Spinal cord (tissue), 10 donors: Measurements from ENCODE around the gene SHISA4. TPM values are rescaled to one million over a fixed set of nuclear protein-coding genes. Genes with fewer than 3 reads are reported as not detected.
"Not testable (repeated sequence)": the region's sequence is repeated elsewhere in the genome, so short reads cannot be mapped to it uniquely, and the experiment has no call there.

Experiments
- DNase-seq, 6 donors: peaks; one replicate each; pipeline versions ENCODE4 v3.0.0 to v3.0.0-alpha.2; 2013 to 2015; ENCODE audit warnings: low spot score in 6 of 6, low read depth in 4 of 6
- H3K27ac ChIP-seq: one replicate; pipeline ENCODE4 v1.5.1; 2013; ENCODE audit warnings: low read depth, low read length, control low read depth
- H3K27me3 ChIP-seq: one replicate; pipeline ENCODE4 v1.6.1; 2013; ENCODE audit warnings: low read length; ENCODE audit not compliant: control insufficient read depth, insufficient read depth
- H3K36me3 ChIP-seq: one replicate; pipeline ENCODE4 v1.6.1; 2013; ENCODE audit warnings: low read length; ENCODE audit not compliant: control insufficient read depth, insufficient read depth
- H3K4me1 ChIP-seq: one replicate; pipeline ENCODE4 v1.6.1; 2013; ENCODE audit warnings: low read length; ENCODE audit not compliant: control insufficient read depth, insufficient read depth
- H3K4me3 ChIP-seq: one replicate; pipeline ENCODE4 v1.5.1; 2013; ENCODE audit warnings: low read depth, low read length, control low read depth
- H3K9me3 ChIP-seq: one replicate; pipeline ENCODE4 v1.6.1; 2013; ENCODE audit warnings: low read length; ENCODE audit not compliant: control insufficient read depth, insufficient read depth
- WGBS: methylation state at CpG from one replicate; pipeline ENCODE4 v1.1.5; 2013; ENCODE audit warnings: missing lambda C conversion rate; ENCODE audit not compliant: insufficient coverage; 5-methylcytosine and 5-hydroxymethylcytosine counted together
- polyA plus RNA-seq, 2 donors: library from polyadenylated mRNA; unstranded; fragments of 120-200 nt; gene quantifications; one replicate each; pipeline ENCODE4 v1.2.1, GENCODE V29; 2013; ENCODE audit not compliant: insufficient read length in 2 of 2
- small RNA-seq: library from RNA; depleted of rRNA; stranded (forward); fragments of <200 nt; gene quantifications from one replicate; pipeline ENCODE3, GENCODE V24; 2014; ENCODE audit warnings: low replicate concordance
- total RNA-seq, 2 donors: library from RNA; depleted of rRNA in 1 of 2; stranded (reverse); fragments of 120-200 nt in 1 of 2; fragments of >200 nt in 1 of 2; gene quantifications; one replicate each; pipeline versions ENCODE4 v1.2.3 to v1.2.4, GENCODE V29; 2013 to 2014
- donor health status: healthy.

SHISA4 gene
- total and polyA plus RNA-seq, 4 donors, result 53.2 to 198 (median 128) TPM

DNA sequence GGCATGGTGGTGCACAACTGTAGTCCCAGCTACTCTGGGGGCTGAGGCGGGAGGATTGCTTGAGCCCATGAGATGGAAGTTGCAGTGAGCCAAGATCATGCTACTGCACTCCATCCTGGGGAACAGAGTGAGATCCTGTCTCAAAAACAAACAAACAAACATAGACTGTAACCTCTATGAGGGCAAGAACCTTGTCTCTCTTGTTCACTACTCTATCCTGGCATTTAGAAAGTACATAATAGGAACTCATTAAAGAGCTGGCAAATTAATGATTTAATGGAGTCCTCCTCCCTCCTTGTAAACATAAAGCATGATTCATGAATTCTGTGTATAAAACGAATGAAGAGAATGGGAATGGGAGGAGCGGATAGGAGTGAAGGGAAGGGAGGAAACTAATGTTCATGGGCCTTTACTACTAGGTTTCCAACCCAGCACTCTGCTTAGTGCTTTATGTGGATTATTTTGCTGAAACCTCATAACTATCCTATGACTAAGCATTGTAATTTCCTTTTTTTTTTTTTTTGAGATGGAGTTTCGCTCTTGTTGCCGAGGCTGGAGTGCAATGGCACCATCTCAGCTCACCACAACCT lies 49.0 kb downstream of the SHISA4 start:
- DNase-seq, result no peak
- no peaks in the 10 kb centered on the region for H3K9me3 ChIP-seq
- H3K27me3 ChIP-seq, result no peaks in the 10 kb centered on the region
- no peaks in the 10 kb centered on the region for H3K36me3 ChIP-seq
- H3K4me3 ChIP-seq, result no peak overlapping the region
- WGBS, result no CpG with 5 or more reads among the region's 5 CpGs
- no peak overlapping the region for H3K27ac ChIP-seq
- H3K4me1 ChIP-seq, result peaks cover 8% of the 10 kb centered on the region

DNA sequence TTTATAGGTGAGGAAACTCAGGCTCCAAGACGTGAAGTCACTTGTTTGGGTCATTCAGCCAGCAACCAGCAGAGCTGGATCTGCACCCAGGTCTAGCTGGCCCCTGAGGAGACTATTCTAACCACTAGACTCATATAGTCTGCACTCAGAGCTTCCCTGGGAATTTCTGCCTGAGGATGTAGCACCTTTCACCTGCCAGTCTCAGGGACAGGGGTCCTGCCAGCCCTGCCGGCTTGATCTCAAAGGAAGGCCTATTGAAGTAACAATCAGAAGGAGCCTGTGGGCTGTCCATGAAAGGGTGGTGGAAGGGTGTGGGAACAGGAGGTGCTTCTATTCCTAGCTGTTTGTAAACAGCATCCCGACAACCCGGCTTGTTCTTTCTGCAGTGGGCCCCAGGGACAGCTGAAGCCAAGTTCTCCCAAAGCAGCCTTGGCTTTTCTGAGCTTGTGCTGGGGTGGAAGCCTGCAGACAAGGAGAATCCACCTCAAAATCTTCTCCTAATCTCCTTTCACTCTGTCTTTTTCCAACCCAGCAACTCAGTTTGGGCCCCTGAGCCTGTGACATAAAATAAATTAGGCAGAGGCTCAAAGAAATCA lies 49.8 kb downstream of the SHISA4 start:
- Histone ChIP-seq H3K27me3 (no peaks in the 10 kb centered on the region), H3K4me1 (peaks cover 8% of the 10 kb centered on the region), H3K36me3 (no peaks in the 10 kb centered on the region), H3K9me3 (no peaks in the 10 kb centered on the region), H3K27ac (no peak overlapping the region), H3K4me3 (no peak overlapping the region)
- no peak for DNase-seq
- 27% methylated on average over 4 of the region's 4 CpGs for WGBS

DNA sequence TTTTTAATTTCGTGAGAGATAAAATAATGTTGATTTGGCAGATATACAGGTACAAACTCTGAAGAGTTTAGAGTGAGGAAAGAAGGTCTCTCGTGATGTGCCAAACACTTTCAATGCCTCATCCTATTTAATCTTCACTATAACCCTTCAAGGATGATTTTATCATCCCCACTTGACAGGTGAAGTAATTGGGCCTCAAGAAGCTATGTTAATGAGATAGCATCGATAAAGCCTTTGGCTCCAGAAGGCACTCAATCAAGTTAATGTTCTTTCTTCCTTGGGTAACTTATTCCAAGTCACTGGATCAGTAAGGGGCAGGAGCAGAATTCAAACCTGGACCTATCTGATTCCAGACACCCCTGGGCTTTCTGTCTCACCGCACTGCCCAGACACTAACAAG lies 50.5 kb downstream of the SHISA4 start:
- no peak overlapping the region for H3K27ac ChIP-seq
- H3K36me3 ChIP-seq, result no peaks in the 10 kb centered on the region
- WGBS, result 13% methylated on average over 1 of the region's 4 CpGs
- no peak overlapping the region for H3K4me3 ChIP-seq
- no peaks in the 10 kb centered on the region for H3K27me3 ChIP-seq
- peaks cover 8% of the 10 kb centered on the region for H3K4me1 ChIP-seq
- DNase-seq, result peak in 1 of 6 donors; percentile 55
- no peaks in the 10 kb centered on the region for H3K9me3 ChIP-seq

DNA sequence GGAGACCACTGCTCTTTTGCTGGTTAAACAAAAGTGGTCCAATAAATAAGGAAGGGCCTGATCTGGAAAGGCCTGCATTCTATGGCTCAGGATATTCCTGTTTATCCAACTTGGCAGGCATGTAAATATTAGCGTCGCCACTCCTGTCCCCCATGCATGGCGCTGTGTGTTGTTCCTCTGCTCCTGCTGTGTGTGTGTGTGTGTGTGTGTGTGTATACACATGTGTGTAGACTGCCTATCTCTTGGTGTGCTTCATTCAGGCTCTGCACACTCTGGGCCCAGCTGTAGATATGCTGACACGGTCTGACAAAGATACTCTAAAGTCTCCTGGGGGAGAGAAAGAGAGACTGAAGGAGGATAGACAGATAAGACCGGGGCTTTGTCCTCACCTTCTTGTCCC lies 50.9 kb downstream of the SHISA4 start:
- Histone ChIP-seq H3K9me3 (no peaks in the 10 kb centered on the region), H3K4me1 (peaks cover 8% of the 10 kb centered on the region), H3K4me3 (no peak overlapping the region), H3K36me3 (no peaks in the 10 kb centered on the region), H3K27me3 (no peaks in the 10 kb centered on the region), H3K27ac (no peak overlapping the region)
- WGBS, result 77% methylated on average over 3 of the region's 5 CpGs
- DNase-seq, result no peak

DNA sequence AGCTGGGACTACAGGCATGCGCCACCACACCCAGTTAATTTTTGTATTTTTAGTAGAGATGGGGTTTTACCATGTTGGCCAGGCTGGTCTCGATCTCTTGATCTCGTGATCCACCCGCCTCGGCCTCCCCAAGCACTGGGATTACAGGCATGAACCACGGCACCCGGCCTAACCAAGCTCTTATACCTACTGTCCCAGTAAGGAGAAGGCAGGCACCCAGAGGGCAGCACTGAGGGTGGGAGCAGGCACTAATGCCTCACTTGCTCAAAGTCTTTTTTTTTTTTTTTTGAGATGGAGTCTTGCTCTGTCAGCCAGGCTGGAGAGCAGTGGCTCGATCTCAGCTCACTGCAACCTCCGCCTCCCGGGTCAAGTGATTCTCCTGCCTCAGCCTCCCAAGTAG lies 51.6 kb downstream of the SHISA4 start:
- not testable (repeated sequence) for H3K4me3 ChIP-seq, H3K9me3 ChIP-seq, H3K27me3 ChIP-seq, H3K4me1 ChIP-seq, DNase-seq, H3K36me3 ChIP-seq, H3K27ac ChIP-seq
- WGBS, result 93% methylated on average over 8 of the region's 10 CpGs

DNA sequence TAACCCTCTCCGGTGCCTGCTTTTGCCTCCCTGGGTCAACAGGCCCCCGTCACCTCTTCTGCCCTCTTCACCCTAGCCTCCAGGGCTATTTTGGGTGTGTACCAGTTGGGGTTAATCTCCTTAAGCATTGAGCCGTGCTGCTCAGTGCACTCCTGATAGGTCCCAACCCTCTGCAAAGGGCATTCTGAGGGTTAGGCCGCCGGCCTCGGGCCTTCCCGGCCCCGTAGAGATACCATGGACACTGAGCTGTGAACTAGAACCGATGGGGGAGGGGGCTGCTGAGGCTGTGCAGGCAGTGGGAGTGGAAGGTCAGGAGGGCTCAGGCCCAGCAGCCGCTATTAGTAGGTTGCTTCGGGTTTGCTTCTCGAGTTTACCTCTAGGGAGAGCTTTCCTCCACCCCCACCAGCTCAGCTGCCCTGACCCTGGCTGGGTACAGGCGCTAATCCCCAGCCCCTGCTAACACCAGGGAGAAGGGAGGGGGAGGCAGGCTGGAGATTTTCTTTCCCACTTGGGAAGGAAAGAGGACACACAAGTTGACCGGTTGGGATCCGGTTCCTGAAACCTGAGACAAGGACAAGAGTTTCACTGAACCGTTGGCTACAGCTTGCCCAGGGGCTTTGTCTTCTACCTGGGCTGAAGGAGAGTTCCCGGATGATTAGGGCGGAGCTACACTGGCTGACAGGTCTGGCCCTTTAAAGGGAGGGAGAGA lies 52.9 kb downstream of the SHISA4 start:
- no peak for DNase-seq
- Histone ChIP-seq H3K9me3 (no peaks in the 10 kb centered on the region), H3K27me3 (peaks cover 6% of the 10 kb centered on the region), H3K4me1 (peaks cover 17% of the 10 kb centered on the region), H3K27ac (no peak overlapping the region), H3K4me3 (no peak overlapping the region), H3K36me3 (no peaks in the 10 kb centered on the region)
- WGBS, result 26% methylated on average over 9 of the region's 18 CpGs

DNA sequence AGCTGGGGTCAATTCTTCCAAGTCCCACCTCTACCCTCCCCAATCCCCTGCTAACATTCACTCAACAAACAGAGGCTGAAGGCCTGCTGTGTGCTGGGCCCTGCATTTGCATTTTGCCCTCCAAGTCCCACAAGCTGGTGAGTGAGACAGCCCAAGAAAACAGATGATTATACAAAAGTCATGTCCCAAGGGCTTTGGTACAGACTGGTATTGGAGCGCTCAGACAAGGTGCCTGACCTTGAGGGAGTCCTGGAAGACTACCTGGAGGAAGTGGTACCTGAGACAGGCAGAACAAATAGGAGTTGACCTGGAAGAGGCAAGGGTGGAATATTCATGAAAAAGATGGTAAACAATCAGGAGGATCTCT lies 53.4 kb downstream of the SHISA4 start:
- Histone ChIP-seq H3K4me3 (no peak overlapping the region), H3K36me3 (no peaks in the 10 kb centered on the region), H3K27me3 (peaks cover 11% of the 10 kb centered on the region), H3K27ac (no peak overlapping the region), H3K9me3 (no peaks in the 10 kb centered on the region), H3K4me1 (peaks cover 22% of the 10 kb centered on the region)
- DNase-seq, result no peak
- WGBS, result 94% methylated on average over 1 of the region's 1 CpG

Small RNA genes lying within 50 kb of the gene (small RNA-seq; reads per million reads assigned to genes)
- 0.12 reads per million for gene MIR6739

Other genes starting within 250 kb of the SHISA4 start
- gene IPO9, start 59.7 kb upstream of the SHISA4 start, total RNA-seq, result 10 to 100 TPM; 35.9 to 39.3 TPM
- 10 to 100 TPM; 85.9 to 86.3 TPM for gene IPO9, start 59.7 kb upstream of the SHISA4 start, polyA plus RNA-seq
- gene LMOD1, start 57.6 kb downstream of the SHISA4 start, total RNA-seq, result 1 to 10 TPM; 1.9 to 8.4 TPM
- gene LMOD1, start 57.6 kb downstream of the SHISA4 start, polyA plus RNA-seq, result 1 to 10 TPM; 3.5 to 4.6 TPM
- 10 to 100 TPM; 50.9 to 76.7 TPM for gene TIMM17A, start 66.6 kb downstream of the SHISA4 start, total RNA-seq
- 100 to 1,000 TPM in 1 of 2 donors, 10 to 100 TPM in 1; 96.3 to 101 TPM for gene TIMM17A, start 66.6 kb downstream of the SHISA4 start, polyA plus RNA-seq
- 10 to 100 TPM; 19.1 to 37.9 TPM for gene RNPEP, start 93.8 kb downstream of the SHISA4 start, total RNA-seq
- 10 to 100 TPM; 36.0 to 41.4 TPM for gene RNPEP, start 93.8 kb downstream of the SHISA4 start, polyA plus RNA-seq
- 1 to 10 TPM in 1 of 2 donors, under 1 TPM in 1; 0.59 to 1.2 TPM for gene ELF3, start 121.7 kb downstream of the SHISA4 start, total RNA-seq
- 1 to 10 TPM in 1 of 2 donors, under 1 TPM in 1; 0.35 to 1.1 TPM for gene ELF3, start 121.7 kb downstream of the SHISA4 start, polyA plus RNA-seq
- gene GPR37L1, start 234.0 kb downstream of the SHISA4 start, total RNA-seq, result 1 to 10 TPM; 3.1 to 7.5 TPM
- gene GPR37L1, start 234.0 kb downstream of the SHISA4 start, polyA plus RNA-seq, result 1 to 10 TPM; 5.8 to 9.7 TPM